Dermis microvascular lymphatic vessel endothelial cell (primary cell): ENCODE results near the gene CIZ1. TPM values are rescaled to one million over a fixed set of nuclear protein-coding genes. Genes with fewer than 3 reads are reported as not detected.
"Not testable (repeated sequence)": the region's sequence is repeated elsewhere in the genome, so short reads cannot be mapped to it uniquely, and the experiment has no call there.

ENCODE experiments used
- DNase-seq, 2 donors: peaks; one replicate each; pipeline versions ENCODE4 v3.0.0 to v3.0.0-alpha.2; 2010; ENCODE audit warnings: low read depth in 2 of 2
- total RNA-seq: library from RNA; depleted of rRNA; stranded (reverse); fragments of >200 nt; gene quantifications from 2 replicates; pipeline ENCODE4 v1.2.1, GENCODE V29; 2014

CIZ1 gene
- total RNA-seq: 11.7 and 18.3 TPM in 2 replicates

- DNase-seq: peak; percentile 43 to 87
Measured at GRCh38 chr9:128191406-128192046, at the start of gene CIZ1. Gene CIZ1 (minus strand): TSS chr9:128191572. CDS start chr9:128190857, 715 bp downstream.

- no peak for DNase-seq
Measured at GRCh38 chr9:128233817-128234406, 42.5 kb upstream of the CIZ1 start.

- no peak for DNase-seq
Measured at GRCh38 chr9:128232528-128233428, 41.4 kb upstream of the CIZ1 start.

- no peak for DNase-seq
Measured at GRCh38 chr9:128231638-128232527, 40.5 kb upstream of the CIZ1 start.

GRCh38 chr9:128230897-128231296 is 39.5 kb upstream of the CIZ1 start:
- not testable (repeated sequence) for DNase-seq

- DNase-seq: no peak
Measured at GRCh38 chr9:128226412-128226801, 35.0 kb upstream of the CIZ1 start.

- DNase-seq: no peak
Measured at GRCh38 chr9:128225770-128226411, 34.5 kb upstream of the CIZ1 start.

- DNase-seq: no peak
Measured at GRCh38 chr9:128224877-128225276, 33.5 kb upstream of the CIZ1 start.

- no peak for DNase-seq
Measured at GRCh38 chr9:128222880-128223670, 31.7 kb upstream of the CIZ1 start.

GRCh38 chr9:128222026-128222425 is 30.7 kb upstream of the CIZ1 start:
- DNase-seq: no peak

DNA sequence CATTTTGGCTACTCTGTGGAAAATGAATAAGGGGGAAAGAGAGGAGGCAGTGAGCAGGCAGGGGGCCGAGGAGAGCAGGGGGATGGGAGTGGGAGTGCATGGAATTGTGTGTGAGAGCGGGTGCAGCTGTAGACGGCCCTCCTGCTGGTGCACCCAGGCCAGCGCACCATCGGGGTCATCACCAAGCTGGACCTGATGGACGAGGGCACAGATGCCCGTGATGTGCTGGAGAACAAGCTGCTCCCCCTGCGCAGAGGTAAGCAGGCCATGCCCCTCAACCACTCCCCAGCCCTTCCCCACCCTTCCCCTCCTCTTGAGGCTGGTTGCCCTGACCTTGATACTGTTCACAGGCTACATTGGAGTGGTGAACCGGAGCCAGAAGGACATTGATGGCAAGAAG is 28.5 kb upstream of the CIZ1 start:
- DNase-seq: no peak

DNA sequence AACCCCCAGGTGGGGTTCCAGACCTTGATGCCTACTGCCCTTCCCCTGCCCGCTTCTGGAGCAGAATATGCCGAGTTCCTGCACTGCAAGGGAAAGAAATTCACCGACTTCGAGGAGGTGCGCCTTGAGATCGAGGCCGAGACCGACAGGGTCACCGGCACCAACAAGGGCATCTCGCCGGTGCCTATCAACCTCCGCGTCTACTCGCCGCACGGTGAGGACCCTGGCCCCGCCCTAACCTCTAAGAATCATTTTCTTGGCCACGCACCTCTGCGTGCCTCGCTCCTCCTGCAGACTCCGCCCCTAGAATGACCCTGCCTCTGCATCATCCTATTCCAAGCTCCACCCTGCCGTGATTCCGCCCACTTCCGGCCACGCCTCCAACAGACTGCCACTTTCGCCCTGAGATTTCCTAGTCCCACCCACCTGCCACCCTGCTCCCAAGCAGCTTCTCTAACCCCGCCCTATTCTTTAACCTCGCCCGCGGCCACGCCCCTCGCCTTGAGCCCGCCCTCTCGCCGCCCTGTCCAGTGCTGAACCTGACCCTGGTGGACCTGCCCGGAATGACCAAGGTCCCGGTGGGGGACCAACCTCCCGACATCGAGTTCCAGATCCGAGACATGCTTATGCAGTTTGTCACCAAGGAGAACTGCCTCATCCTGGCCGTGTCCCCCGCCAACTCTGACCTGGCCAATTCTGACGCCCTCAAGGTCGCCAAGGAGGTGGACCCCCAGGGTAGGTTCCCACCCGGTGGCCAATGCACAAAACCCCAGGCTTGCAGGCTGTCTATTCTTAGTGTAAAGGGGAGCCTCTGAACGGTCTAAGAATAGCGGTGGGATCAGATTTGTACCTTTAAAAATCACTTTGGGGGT is 27.4 kb upstream of the CIZ1 start:
- peak in 1 of 2 donors; percentile 89 for DNase-seq

GRCh38 chr9:128218172-128218517 is 26.8 kb upstream of the CIZ1 start:
- DNase-seq: no peak

DNA sequence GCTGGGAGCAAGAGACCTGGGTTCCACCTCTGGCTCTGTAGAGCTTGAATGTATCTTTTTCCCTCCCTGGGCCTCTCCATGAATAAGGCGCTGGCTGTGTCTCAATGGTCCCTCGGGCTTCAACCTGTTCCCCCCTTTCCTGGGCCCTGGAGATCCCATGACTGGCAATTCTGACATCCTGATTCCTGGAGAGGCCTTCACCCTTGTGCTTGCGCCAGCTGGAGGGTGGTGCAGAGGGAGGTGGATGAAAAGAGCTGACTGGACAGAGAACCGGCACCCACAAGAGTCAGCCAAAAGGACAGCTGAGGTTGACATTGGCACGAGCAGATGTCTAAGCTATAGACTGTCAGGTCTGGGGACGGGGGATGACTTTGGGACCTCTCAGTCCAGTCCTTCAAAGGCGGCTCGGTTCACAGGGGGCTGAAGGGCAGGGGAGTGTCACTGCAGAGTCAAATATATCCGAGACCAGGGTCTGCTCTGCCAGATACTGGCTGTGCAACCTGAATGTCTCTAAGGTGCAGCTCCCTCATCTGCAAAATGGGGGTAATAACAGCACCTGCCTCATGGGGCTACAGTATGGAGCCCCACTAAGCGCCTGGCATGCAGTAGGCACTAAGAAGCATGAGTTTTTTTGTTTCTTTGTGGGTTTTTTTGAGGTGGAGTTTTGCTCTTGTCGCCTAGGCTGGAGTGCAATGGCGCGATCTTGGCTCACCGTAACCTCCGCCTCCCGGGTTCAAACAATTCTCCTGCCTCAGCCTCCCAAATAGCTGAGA is 25.6 kb upstream of the CIZ1 start:
- no peak for DNase-seq

DNA sequence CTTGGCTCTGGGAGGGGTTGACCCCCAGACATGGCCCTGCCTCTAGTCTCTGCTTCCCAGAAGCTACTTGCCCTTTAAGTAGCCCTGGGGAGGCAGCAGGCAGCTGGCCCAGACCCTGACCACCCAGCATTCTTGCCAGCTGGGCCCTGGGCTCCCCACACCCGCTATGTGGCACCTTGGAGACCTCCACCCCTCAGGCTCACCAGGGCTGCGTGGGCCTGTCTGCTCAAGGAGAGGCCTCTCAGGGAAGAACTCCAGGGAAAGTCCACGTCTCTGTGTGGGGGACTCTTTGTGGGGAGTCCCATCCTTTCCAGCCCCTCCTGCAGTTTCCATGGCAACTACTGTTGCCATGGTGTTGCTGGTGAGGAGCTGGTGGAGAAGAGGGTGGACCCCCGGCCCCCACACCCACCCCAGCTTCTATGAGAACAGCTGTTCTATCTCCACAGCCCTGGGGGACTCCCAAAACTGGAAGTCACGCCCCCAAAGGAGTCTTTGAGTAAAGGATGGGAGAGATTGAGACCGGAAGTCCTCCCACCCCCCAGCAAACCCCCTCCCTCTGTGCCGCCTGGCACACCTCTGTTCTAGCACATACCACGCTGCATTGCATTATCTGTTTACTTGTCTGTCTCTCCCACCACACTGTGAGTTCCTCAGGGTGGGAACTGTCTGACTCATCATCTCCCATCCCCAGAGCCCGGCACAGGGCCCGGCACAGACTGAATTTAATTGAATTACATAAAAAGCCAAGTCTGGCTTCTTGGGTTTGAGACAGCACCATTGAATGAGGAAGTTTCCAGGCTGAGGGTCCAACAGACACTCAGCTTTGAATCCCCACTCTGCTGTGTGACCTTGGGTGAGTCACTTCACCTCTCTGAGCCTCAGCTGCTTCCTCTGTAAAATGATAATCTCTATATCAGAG is 24.4 kb upstream of the CIZ1 start:
- DNase-seq: peak in 1 of 2 donors; percentile 67

GRCh38 chr9:128214571-128215490 is 23.5 kb upstream of the CIZ1 start:
- peak in 1 of 2 donors; percentile 28 for DNase-seq
